HepG2 (cell line): ENCODE data around the gene VARS2. TPM values are rescaled to one million over a fixed set of nuclear protein-coding genes. Genes with fewer than 3 reads are reported as not detected.

Source experiments
- ESRRA ChIP-seq: sonication (generic); formaldehyde crosslinking; IDR thresholded peaks from 2 replicates; pipeline ENCODE4 v1.5.1; 2020; ENCODE audit warnings: mild to moderate bottlenecking, low read depth, missing genetic modification reagents
- GABPB1 ChIP-seq: IDR thresholded peaks from 2 replicates; pipeline ENCODE4 v1.6.1; 2016; ENCODE audit warnings: mild to moderate bottlenecking, missing genetic modification reagents, moderate library complexity, missing compliant biosample characterization
- GFI1 ChIP-seq: sonication (generic); formaldehyde crosslinking; IDR thresholded peaks from 2 replicates; pipeline ENCODE4 v1.5.0; 2020; ENCODE audit warnings: missing genetic modification reagents, mild to moderate bottlenecking, borderline replicate concordance
- HNF1A ChIP-seq, 2 experiments: sonication (generic) in 1 of 2; formaldehyde crosslinking in 1 of 2; IDR thresholded peaks; 2 replicates each; pipeline versions ENCODE4 v1.4.0 to v1.6.1; 2016 to 2020; ENCODE audit warnings: borderline replicate concordance in 1 of 2, low read depth in 1 of 2, mild to moderate bottlenecking in 1 of 2, missing genetic modification reagents in 1 of 2
- KLF15 ChIP-seq: sonication (generic); formaldehyde crosslinking; IDR thresholded peaks from 2 replicates; pipeline ENCODE4 v1.8.1; 2023; ENCODE audit warnings: borderline replicate concordance, mild to moderate bottlenecking, inconsistent platforms, missing genetic modification reagents, mixed read lengths
- MTA1 ChIP-seq: sonication (generic); formaldehyde crosslinking; IDR thresholded peaks from 2 replicates; pipeline ENCODE4 v1.4.0; 2020; ENCODE audit warnings: missing genetic modification reagents, mild to moderate bottlenecking, borderline replicate concordance
- PLSCR1 ChIP-seq: sonication (generic); formaldehyde crosslinking; IDR thresholded peaks from 2 replicates; pipeline ENCODE4 v1.5.0; 2020; ENCODE audit warnings: missing genetic modification reagents, mild to moderate bottlenecking, borderline replicate concordance
- PTBP1 ChIP-seq: fragments of 200-400 bp; formaldehyde crosslinking; IDR thresholded peaks from 2 replicates; pipeline ENCODE4 v1.6.1; 2018; ENCODE audit warnings: low read length, low read depth; ENCODE audit not compliant: poor library complexity, severe bottlenecking
- SMC3 ChIP-seq: IDR thresholded peaks from 2 replicates; pipeline ENCODE4 v1.6.1; 2011; ENCODE audit warnings: low read length, improper control_type of control experiment
- THAP7 ChIP-seq: sonication (generic); formaldehyde crosslinking; IDR thresholded peaks from 2 replicates; pipeline ENCODE4 v1.8.1; 2023; ENCODE audit warnings: mild to moderate bottlenecking, missing genetic modification reagents
- TOE1 ChIP-seq: sonication (generic); formaldehyde crosslinking; IDR thresholded peaks from 2 replicates; pipeline ENCODE4 v1.4.0; 2020; ENCODE audit warnings: mild to moderate bottlenecking, missing genetic modification reagents
- ZBTB33 ChIP-seq: sonication (generic); formaldehyde crosslinking; IDR thresholded peaks from 2 replicates; pipeline ENCODE4 v1.4.0; 2020; ENCODE audit warnings: missing genetic modification reagents
- ZBTB38 ChIP-seq: sonication (generic); formaldehyde crosslinking; IDR thresholded peaks from 2 replicates; pipeline ENCODE4 v1.5.1; 2020; ENCODE audit warnings: mild to moderate bottlenecking, missing genetic modification reagents
- ZBTB4 ChIP-seq: sonication (generic); formaldehyde crosslinking; IDR thresholded peaks from 2 replicates; pipeline ENCODE4 v1.4.0; 2020; ENCODE audit warnings: missing genetic modification reagents, mild to moderate bottlenecking, borderline replicate concordance
- ZNF274 ChIP-seq: sonication (generic); formaldehyde crosslinking; IDR thresholded peaks from 2 replicates; pipeline ENCODE4 v1.5.1; 2020; ENCODE audit warnings: mild to moderate bottlenecking, missing genetic modification reagents
- ZNF337 ChIP-seq: sonication (generic); formaldehyde crosslinking; IDR thresholded peaks from 2 replicates; pipeline ENCODE4 v1.5.1; 2020; ENCODE audit warnings: missing genetic modification reagents, low read depth, mild to moderate bottlenecking, borderline replicate concordance
- ZNF446 ChIP-seq: sonication (generic); formaldehyde crosslinking; IDR thresholded peaks from 2 replicates; pipeline ENCODE4 v1.5.0; 2020; ENCODE audit warnings: mild to moderate bottlenecking, missing genetic modification reagents
- ZNF510 ChIP-seq: sonication (generic); formaldehyde crosslinking; IDR thresholded peaks from 2 replicates; pipeline ENCODE4 v1.4.0; 2020; ENCODE audit warnings: low read depth, mild to moderate bottlenecking, missing genetic modification reagents
- ZNF709 ChIP-seq: sonication (generic); formaldehyde crosslinking; IDR thresholded peaks from 2 replicates; pipeline ENCODE4 v1.5.0; 2020; ENCODE audit warnings: mild to moderate bottlenecking, missing genetic modification reagents
- polyA plus RNA-seq, 8 experiments: library from polyadenylated mRNA; depleted of rRNA in 3 of 8; stranded (reverse) in 7 of 8; unstranded in 1 of 8; fragments of >200 nt; fragmentation: Illumina TruSeq in 4 of 8; extraction: Trizol in 4 of 8; gene quantifications; 2 replicates each; pipeline versions ENCODE4 v1.2.1 to v1.2.3, GENCODE V29; 2011 to 2016; ENCODE audit warnings: low read depth in 4 of 8, missing spikeins in 1 of 8, mixed read lengths in 1 of 8; ENCODE audit not compliant: insufficient read depth in 1 of 8
- total RNA-seq, 5 experiments: library from RNA; depleted of rRNA; stranded (reverse); fragments of >200 nt; fragmentation: Illumina TruSeq; extraction: Trizol; gene quantifications; 2 replicates each; pipeline ENCODE4 v1.2.3, GENCODE V29; 2016; ENCODE audit warnings: low read depth in 1 of 5

The VARS2 gene
- total and polyA plus RNA-seq, 2 of the 13 experiments (the other 11 are each of a cell fraction or from before 2014, with no cell fraction given), result 61.8 to 71.8 TPM

- peak; percentile 74; the same call in 1 of the 2 replicates for TF ChIP-seq ZBTB4 (CRISPR knock-in tag)
- TF ChIP-seq GABPB1 (CRISPR knock-in tag), result no peak
- peak; percentile 23 for TF ChIP-seq PTBP1
- no peak for TF ChIP-seq PLSCR1 (CRISPR knock-in tag)
- TF ChIP-seq MTA1 (CRISPR knock-in tag), result 0 out of 2 replicates have a peak, but pooled peaks have one; percentile 43
- no peak for TF ChIP-seq ZNF274 (CRISPR knock-in tag)
- TF ChIP-seq THAP7 (CRISPR knock-in tag), result no peak
- no peak for TF ChIP-seq ZNF510 (CRISPR knock-in tag)
- TF ChIP-seq ZNF337 (CRISPR knock-in tag), result no peak
- peak; percentile 99 for TF ChIP-seq ZBTB38
- TF ChIP-seq ESRRA (CRISPR knock-in tag), result no peak
- TF ChIP-seq HNF1A (IDR thresholded peaks at IDR 0.05; ENCODE audit: low read depth), result no peak
- TF ChIP-seq HNF1A (CRISPR knock-in tag; IDR thresholded peaks at IDR 0.05; ENCODE audit: borderline replicate concordance), result no peak
- TF ChIP-seq TOE1 (CRISPR knock-in tag), result no peak
- no peak for TF ChIP-seq ZNF709 (CRISPR knock-in tag)
- 0 out of 2 replicates have a peak, but pooled peaks have one; percentile 51 for TF ChIP-seq ZNF446 (CRISPR knock-in tag)
- peak; percentile 82 for TF ChIP-seq ZBTB33 (CRISPR knock-in tag)
- TF ChIP-seq KLF15 (CRISPR knock-in tag), result no peak
- no peak for TF ChIP-seq SMC3
- TF ChIP-seq GFI1, result no peak
Measured at GRCh38 chr6:30913721-30914075, 340 bp upstream of the VARS2 start (continued).
